OCI-LY7 (cell line): ENCODE measurements around the gene PABPN1L. TPM values are rescaled to one million over a fixed set of nuclear protein-coding genes. Genes with fewer than 3 reads are reported as not detected.

ENCODE experiments used
- BruUV-seq: library from RNA; stranded (reverse); fragments of 400-500 nt; replicated peaks from 2 replicates; lab custom pipeline; 2021; lab: Mats Ljungman, UMichigan
- CTCF ChIA-PET: fragments of 300-600 bp; sonication (Branson Sonifier 250); formaldehyde crosslinking; loops from one replicate; lab custom pipeline; 2022; ENCODE audit warnings: antibody characterized with exemption; ENCODE audit not compliant: unreplicated experiment; lab: Charles Lee
- POLR2A ChIA-PET: fragments of 300-600 bp; sonication (Branson Sonifier 250); formaldehyde crosslinking; loops from one replicate; lab custom pipeline; 2022; ENCODE audit warnings: antibody characterized with exemption; lab: Charles Lee
- DNase-seq: peaks from one replicate; pipeline ENCODE4 v3.0.0-alpha.2; 2015; ENCODE audit warnings: low spot score
- H2AFZ ChIP-seq: fragments of 200-600 bp; sonication (generic), shearing (Covaris generic); 2 replicates; pipeline ENCODE4 v1.6.1; 2014; ENCODE audit warnings: mild to moderate bottlenecking, antibody characterized with exemption, low read length, moderate library complexity
- H3K27ac ChIP-seq: fragments of 200-600 bp; sonication (generic); 2 replicates; pipeline ENCODE4 v1.5.1; 2014; ENCODE audit warnings: mixed run types, low read depth, mild to moderate bottlenecking, moderate library complexity, low read length, inconsistent platforms; ENCODE audit not compliant: poor library complexity, severe bottlenecking
- H3K36me3 ChIP-seq: fragments of 200-600 bp; sonication (generic); 2 replicates; pipeline ENCODE4 v1.6.1; 2014; ENCODE audit warnings: mild to moderate bottlenecking, antibody characterized with exemption, low read length, moderate library complexity, mixed read lengths; ENCODE audit not compliant: insufficient read depth
- H3K4me1 ChIP-seq: fragments of 200-600 bp; sonication (generic); 2 replicates; pipeline ENCODE4 v1.5.1; 2014; ENCODE audit warnings: mild to moderate bottlenecking, low read length; ENCODE audit not compliant: insufficient read depth, poor library complexity, severe bottlenecking
- H3K4me2 ChIP-seq: fragments of 200-600 bp; sonication (generic); 2 replicates; pipeline ENCODE4 v1.6.1; 2014; ENCODE audit warnings: mild to moderate bottlenecking, low read length
- H3K4me3 ChIP-seq: fragments of 200-600 bp; sonication (generic); 2 replicates; pipeline ENCODE4 v1.5.1; 2014; ENCODE audit warnings: mild to moderate bottlenecking, low read depth, low read length; ENCODE audit not compliant: poor library complexity, severe bottlenecking
- H3K79me2 ChIP-seq: fragments of 200-600 bp; sonication (generic); 2 replicates; pipeline ENCODE4 v1.6.1; 2016; ENCODE audit warnings: low read depth, mild to moderate bottlenecking, low read length, moderate library complexity, mixed read lengths; ENCODE audit not compliant: insufficient read depth
- H3K9me2 ChIP-seq: fragments of 200-600 bp; sonication (generic); 2 replicates; pipeline ENCODE4 v1.6.1; 2016; ENCODE audit warnings: mild to moderate bottlenecking, low read length, mixed read lengths; ENCODE audit not compliant: insufficient read depth
- H3K9me3 ChIP-seq: fragments of 200-600 bp; sonication (generic); 2 replicates; pipeline ENCODE4 v1.6.1; 2014; ENCODE audit warnings: mild to moderate bottlenecking, mixed run types, low read length, mixed read lengths
- H4K20me1 ChIP-seq: fragments of 200-600 bp; sonication (generic); 2 replicates; pipeline ENCODE4 v1.6.1; 2014; ENCODE audit warnings: mild to moderate bottlenecking, antibody characterized with exemption, low read length, moderate library complexity, mixed read lengths; ENCODE audit not compliant: insufficient read depth
- EZH2phosphoT487 ChIP-seq: fragments of 200-600 bp; sonication (generic); IDR thresholded peaks from 2 replicates; pipeline ENCODE4 v1.6.1; 2018; ENCODE audit warnings: low read depth, borderline replicate concordance, mild to moderate bottlenecking, mixed run types, antibody characterized with exemption, low read length, moderate library complexity, mixed read lengths
- intact Hi-C: fragments of 100-400 bp; cut with micrococcal nuclease; formaldehyde crosslinking; loops from one replicate; pipeline ENCODE4 v1.10.0; 2022; ENCODE audit not compliant: unreplicated experiment
- total RNA-seq, 2 experiments: library from RNA; depleted of rRNA in 1 of 2; stranded (reverse); fragments of >200 nt in 1 of 2; shearing (Covaris generic) in 1 of 2; gene quantifications; 2 replicates each; pipeline ENCODE4 v1.2.3, GENCODE V29; 2014 to 2022
- TF ChIP-seq, protein P1 (sequence below): fragments of 200-600 bp; sonication (generic); conservative IDR thresholded peaks from 2 replicates; pipeline ENCODE4 v1.5.1; 2014; ENCODE audit warnings: mild to moderate bottlenecking, antibody characterized with exemption, low read length, moderate library complexity, mixed read lengths

Gene PABPN1L
- total RNA-seq, 2 experiments from 2014 or later = 0.38 TPM; not detected in 1

DNA sequence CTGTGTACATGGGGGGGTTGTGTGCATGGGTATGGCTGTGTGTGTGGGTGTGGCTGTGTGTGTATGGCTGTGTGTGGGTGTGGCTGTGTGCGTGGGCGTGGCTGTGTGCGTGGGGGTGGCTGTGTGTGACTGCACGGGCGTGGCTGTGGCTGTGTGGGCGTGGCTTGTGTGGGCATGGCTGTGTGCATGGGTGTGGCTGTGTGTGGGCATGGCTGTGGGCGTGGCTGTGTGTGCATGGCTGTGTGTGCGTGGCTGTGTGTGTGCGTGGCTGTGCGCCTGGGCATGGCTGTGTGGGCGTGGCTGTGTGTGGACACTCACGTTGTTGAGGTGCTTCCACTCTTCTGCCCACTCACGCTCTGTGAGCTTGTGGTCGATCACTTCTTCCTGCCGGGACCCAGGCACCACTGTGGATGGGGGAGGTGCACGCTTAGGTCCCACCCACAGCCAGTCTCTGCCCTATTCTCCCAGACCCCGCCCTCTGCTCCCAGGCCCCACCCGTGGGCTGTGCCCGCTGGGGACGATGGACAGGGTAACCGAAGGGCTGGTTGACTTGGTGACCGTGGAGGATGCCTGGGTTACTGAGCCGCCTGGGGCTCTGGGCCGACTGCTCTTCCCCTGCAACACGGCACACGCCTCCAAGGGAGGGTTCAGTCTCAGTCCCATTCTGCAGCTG, 16.0 kb upstream of the PABPN1L start:
- Histone ChIP-seq H3K36me3 (no peaks in the 10 kb centered on the region), H3K9me3 (no peaks in the 10 kb centered on the region), H2AFZ (no peak overlapping the region), H4K20me1 (no peaks in the 10 kb centered on the region), H3K4me1 (no peaks in the 10 kb centered on the region), H3K79me2 (no peaks in the 10 kb centered on the region), H3K9me2 (no peaks in the 10 kb centered on the region), H3K27ac (no peak overlapping the region), H3K4me2 (no peak overlapping the region), H3K4me3 (no peak overlapping the region)
- no peak for TF ChIP-seq EZH2phosphoT487
- TF ChIP-seq, protein P1, sequence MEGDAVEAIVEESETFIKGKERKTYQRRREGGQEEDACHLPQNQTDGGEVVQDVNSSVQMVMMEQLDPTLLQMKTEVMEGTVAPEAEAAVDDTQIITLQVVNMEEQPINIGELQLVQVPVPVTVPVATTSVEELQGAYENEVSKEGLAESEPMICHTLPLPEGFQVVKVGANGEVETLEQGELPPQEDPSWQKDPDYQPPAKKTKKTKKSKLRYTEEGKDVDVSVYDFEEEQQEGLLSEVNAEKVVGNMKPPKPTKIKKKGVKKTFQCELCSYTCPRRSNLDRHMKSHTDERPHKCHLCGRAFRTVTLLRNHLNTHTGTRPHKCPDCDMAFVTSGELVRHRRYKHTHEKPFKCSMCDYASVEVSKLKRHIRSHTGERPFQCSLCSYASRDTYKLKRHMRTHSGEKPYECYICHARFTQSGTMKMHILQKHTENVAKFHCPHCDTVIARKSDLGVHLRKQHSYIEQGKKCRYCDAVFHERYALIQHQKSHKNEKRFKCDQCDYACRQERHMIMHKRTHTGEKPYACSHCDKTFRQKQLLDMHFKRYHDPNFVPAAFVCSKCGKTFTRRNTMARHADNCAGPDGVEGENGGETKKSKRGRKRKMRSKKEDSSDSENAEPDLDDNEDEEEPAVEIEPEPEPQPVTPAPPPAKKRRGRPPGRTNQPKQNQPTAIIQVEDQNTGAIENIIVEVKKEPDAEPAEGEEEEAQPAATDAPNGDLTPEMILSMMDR = no peak
- ChIA-PET CTCF (interaction anchor here (0.6 kb wide), 1 partner anchor 1174 kb away, joined by 4 read pairs; no protein-coding TSS in a partner anchor), POLR2A (no interaction called here)
- no peak for DNase-seq
- intact Hi-C loops = no loop called here
- no TSS peak for BruUV-seq

DNA sequence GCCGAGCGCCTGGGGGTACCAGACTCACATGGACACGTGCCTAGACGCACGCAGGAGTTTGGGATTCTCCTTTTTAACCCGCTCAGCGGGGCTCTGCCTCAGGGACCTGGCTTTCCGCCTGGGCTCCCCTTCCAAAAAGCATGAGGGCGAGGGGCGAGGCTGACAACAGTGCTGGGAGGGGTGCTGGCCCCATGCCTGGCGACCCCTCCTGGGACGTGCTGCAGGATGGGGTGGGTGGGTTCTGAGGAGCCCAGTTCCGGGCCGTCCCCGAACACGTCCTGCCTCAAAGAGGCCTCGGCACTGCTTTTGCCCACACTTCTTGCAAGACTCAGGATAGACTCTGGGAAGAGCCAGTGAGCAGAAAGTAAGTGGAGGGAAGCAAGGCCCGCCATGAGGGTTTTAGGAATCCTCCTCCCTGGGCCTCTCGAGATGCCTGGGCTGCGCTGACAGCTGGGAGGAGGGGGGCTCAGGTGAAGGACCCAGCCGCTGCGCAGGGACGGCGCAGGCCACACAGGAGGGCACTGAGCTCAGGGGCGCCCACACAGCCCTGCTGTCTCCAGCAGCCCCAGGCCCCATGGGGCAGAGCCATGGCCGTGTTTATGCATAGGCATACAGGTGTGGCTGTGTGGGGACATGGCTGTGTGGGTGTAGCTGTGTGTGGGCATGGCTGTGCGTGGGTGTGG, 15.4 kb upstream of the PABPN1L start:
- ChIA-PET POLR2A (no interaction called here), CTCF (no interaction called here)
- H3K27ac ChIP-seq = no peak overlapping the region
- no peak for DNase-seq
- no peak overlapping the region for H3K4me2 ChIP-seq
- intact Hi-C loops = no loop called here
- BruUV-seq = no TSS peak
- H2AFZ ChIP-seq = no peak overlapping the region
- H3K4me3 ChIP-seq = no peak overlapping the region
- TF ChIP-seq EZH2phosphoT487 = no peak
- TF ChIP-seq, protein P1 = no peak
- H3K9me3 ChIP-seq = no peaks in the 10 kb centered on the region
- H3K4me1 ChIP-seq = no peaks in the 10 kb centered on the region
- no peaks in the 10 kb centered on the region for H3K79me2 ChIP-seq
- H3K9me2 ChIP-seq = no peaks in the 10 kb centered on the region
- no peaks in the 10 kb centered on the region for H3K36me3 ChIP-seq
- no peaks in the 10 kb centered on the region for H4K20me1 ChIP-seq
